ENCODE data around the gene LRRC37A.
"Not testable (repeated sequence)": the region's sequence is repeated elsewhere in the genome, so short reads cannot be mapped to it uniquely, and the experiment has no call there.

LRRC37A gene

GRCh38 chr17:46294831-46295230, at the start of gene LRRC37A:
TSS of gene LRRC37A (plus strand) at chr17:46295131. CDS start at chr17:46295134, 3 bp downstream.
- DNase-seq, result not testable (repeated sequence)

DNA sequence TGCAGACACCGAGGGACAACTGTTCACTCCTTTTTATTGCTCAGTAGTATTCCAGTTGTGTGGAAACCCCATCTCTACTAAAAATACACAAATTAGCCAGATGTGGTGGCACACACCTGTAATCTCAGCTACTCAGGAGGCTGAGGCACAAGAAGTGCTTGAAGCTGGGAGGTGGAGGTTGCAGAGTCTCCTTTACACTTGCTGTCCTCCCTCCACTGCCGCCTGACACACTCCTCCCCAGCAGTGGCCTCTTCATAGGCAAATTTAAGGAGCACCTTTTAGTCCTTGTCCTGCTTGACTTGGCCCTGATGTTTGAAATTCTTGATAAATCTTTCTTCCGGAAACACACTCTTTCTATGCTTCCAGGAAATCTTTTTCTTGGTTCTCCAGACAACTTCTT, 45.8 kb upstream of the LRRC37A start:
- not testable (repeated sequence) for DNase-seq

DNA sequence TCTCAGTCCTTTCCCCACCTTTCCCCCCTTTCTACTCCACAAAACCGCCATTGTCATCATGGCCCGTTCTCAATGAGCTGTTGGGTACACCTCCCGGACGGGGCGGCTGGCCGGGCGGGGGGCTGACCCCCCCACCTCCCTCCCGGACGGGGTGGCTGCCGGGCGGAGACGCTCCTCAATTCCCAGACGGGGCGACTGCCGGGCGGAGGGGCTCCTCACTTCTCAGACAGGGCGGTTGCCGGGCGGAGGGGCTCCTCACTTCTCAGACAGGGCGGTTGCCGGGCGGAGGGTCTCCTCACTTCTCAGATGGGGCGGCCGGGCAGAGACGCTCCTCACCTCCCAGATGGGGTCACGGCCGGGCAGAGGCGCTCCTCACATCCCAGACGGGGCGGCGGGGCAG, 42.1 kb upstream of the LRRC37A start:
- not testable (repeated sequence) for DNase-seq

- peak in 23 of 56 donors; percentile 4 to 76 (median 33) for DNase-seq
Measured at GRCh38 chr17:46253722-46254121, 41.2 kb upstream of the LRRC37A start.

DNA sequence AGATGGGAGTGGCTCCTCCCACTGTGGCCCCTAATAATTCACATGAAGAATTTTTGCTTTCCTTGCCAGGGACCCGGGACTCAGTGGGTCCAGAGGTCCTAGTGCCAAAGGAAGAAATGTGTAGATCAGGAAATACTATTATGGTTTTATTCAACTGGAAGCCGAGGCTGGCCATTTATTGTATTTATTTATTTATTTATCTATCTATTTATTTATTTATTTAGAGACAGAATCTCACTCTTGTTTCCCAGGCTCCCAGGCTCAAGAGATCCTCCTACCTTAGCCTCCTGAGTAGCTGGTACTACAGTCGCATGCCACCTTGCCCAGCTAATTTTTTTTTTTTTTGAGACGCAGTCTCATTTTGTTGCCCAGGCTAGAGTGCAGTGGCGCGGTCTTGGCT, 40.7 kb upstream of the LRRC37A start:
- DNase-seq, result not testable (repeated sequence)

- DNase-seq, result not testable (repeated sequence)
Measured at GRCh38 chr17:46256369-46256768, 38.6 kb upstream of the LRRC37A start.

DNA sequence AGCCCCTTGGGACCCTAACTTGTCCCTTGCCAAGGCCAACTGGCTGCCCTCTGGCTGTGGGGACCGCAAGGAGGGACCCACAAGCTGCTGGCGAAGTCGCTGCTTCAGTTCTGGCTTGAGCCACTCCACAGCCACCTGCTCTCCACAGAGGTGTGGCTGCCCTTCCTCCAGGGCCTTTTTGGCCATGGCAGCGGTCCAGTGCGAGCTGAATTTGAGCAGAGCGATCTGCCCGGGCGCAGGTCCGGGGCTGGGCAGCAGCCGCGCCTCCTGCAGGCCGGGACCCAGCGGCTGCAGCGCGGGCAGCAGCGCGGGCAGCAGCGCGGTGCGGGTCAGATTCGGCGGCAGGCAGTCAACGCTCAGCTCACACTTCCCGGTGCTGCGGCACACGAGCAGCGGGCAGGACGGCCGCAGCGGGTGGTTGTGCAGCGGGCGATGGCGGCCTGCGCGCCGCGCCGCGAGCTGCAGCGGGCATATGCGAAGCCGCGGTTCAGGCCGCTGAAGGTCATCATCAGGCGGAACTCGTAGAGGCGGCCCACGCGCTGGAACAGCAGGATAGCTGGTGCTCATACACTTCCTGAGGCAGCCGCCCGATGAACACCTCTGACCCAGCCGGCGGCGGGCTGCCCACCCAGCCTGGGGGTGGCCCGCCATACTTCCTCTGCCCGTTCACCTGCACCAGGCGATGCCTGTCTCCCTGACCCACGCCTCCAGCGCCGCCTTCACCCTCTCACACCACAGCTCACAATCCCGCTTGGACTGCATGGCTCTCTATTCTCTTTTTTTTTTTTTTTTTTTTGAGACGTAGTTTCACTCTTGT, 34.9 kb upstream of the LRRC37A start:
- peak in 4 of 56 donors; percentile 6 to 32 (median 24) for DNase-seq

- no peak for DNase-seq
Measured at GRCh38 chr17:46262271-46262670, 32.7 kb upstream of the LRRC37A start.

DNA sequence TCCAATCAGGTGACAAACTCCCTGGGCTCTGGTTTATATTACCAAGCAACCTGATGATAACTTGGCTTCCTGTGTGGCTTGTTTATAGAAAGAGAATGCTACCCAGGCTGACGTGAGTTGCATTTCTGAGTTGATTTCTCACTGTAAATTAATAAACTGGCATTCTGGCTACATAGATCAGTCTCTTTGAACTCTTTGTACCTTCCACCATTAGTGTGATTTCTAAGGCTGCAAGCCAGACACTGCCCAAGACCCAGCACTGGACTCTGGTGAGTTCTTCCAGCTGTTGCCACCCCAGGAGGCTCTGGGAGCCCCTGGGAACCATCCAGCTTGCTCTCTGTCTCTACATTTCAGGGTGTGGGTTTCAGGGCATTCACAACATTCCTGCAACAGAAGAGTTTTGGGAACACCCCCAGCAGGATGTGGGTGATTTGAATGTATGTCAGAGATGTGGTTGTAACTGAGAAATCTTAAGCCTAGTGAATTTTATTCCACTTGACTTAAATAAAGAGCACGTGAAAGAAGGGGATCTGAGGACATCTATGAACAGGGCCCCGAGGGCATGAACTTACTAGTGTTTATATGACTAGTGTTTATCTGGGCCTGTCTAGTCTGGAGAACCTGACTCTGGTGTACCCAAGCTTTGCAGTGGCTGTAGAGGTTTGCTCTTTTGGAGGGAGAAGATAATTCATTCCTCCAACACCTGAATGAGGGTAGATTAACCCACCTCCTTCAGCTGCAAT, 30.3 kb upstream of the LRRC37A start:
- no peak for DNase-seq

DNA sequence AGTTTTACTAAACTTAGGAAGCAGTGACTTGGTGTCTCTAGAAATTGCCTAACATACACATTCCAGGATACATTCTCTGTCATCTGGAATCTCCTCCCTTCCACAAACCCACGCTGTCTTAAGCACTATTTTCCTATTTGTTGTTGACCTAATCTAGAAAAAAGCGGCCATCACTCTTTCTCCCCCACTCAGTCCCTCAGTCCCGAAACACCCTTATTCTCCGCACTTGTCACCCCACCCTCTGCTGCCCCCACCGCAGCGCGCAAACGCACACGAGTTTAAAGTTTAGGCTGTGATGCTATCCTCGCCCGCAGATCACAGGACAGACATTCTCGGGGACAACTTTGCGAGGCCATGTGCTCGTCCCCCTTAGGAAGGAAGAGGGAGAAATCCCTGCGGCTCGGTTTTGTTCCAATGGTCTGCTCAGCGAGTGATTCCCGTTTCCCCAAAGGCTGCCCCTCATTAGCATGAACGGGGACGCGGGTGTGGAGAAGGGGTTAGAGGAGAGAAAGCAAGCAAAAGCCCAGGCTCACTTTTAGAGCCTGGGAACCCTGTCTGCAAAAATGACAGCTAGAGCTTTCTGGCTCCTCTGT, 28.8 kb upstream of the LRRC37A start:
- peak in 23 of 56 donors; percentile 24 to 81 (median 58) for DNase-seq

- peak in 51 of 56 donors; percentile 43 to 95 (median 76) for DNase-seq
Measured at GRCh38 chr17:46266656-46267544, 28.0 kb upstream of the LRRC37A start.

DNA sequence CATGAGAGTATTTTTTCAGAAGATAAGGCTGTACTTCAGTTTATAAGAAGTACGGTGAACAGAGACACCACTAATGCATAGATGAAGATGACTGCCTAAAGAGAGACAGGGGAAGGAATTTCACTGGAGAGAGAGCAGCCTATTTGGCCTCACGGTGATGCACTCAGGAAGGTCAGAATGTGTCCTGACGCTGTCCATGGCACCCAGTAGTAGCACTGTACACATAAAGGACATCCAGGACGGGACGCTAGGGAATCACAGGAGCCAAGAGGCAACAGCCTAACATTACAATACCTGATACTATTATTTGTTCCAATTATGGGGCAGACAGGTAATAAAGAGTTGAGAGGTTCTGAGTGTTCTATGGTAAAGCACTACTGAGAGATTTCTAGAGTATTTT, 24.9 kb upstream of the LRRC37A start:
- DNase-seq, result no peak

DNA sequence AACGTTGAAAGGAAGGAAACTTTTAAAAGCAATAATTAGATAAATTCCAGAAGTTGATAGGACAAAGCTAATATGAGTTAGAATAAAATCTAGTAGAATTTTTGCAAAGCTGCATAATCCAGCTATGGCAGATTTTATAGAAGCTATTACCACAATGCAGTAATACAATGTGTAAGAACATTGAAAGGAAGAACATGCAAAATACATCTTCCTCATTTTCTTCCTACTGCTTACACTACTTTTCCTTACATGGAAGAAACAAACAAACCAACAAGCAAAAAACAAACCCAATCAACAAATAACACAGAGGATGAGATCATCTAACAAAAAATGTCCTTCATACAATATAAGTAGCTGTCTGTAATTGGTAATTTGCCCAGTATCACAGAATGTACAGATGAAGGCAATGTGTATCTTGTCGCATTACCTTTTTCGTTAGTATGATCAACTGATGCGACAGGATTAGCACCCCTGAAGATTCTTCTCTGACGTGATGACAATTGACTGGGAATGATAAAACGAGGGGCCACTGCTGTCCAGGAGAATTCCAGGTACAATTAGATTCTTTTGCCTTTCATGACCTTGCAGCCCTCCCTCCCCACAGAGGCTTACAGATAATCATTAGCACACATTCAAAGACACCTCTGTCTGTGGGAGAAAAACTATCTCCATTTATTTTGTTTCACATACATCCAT, 21.2 kb upstream of the LRRC37A start:
- no peak for DNase-seq

- no peak for DNase-seq
Measured at GRCh38 chr17:46274238-46274637, 20.7 kb upstream of the LRRC37A start.

- DNase-seq, result peak in 3 of 56 donors; percentile 24 to 28 (median 26)
Measured at GRCh38 chr17:46276728-46277479, 18.0 kb upstream of the LRRC37A start.

DNA sequence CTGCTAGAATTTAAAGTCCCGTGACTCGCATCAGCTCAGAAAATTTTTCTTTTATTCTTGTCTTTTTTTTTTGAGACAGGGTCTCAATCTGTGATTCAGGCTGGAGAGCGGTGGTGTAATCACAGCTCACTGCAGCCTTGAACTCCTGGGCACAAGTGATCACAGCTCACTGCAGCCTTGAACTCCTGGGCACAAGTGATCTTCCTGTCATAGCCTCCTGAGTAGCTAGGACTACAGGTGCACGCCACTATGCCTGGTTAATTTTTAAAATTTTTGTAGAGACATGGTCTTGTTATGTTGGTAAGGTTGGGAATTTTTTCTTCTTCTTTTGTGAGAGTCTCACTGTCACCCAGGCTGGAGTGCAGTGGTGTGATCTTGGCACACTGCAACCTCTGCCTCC, 13.6 kb upstream of the LRRC37A start:
- not testable (repeated sequence) for DNase-seq

GRCh38 chr17:46282635-46283034, 12.3 kb upstream of the LRRC37A start:
- not testable (repeated sequence) for DNase-seq

- DNase-seq, result peak in 3 of 56 donors; percentile 24 to 54 (median 51)
Measured at GRCh38 chr17:46284467-46284866, 10.5 kb upstream of the LRRC37A start.

GRCh38 chr17:46285500-46285899, 9.4 kb upstream of the LRRC37A start:
- DNase-seq, result not testable (repeated sequence)
